Stimulated activated CD4-positive, alpha-beta T cell treated with anti-CD3 and anti-CD28 coated beads, TNF-alpha, amount 100 ng/mL, for 4 hours (primary cell): ENCODE measurements around the gene ATP2A3.

ENCODE experiments used
- DNase-seq, 3 experiments: peaks; one replicate each; pipeline ENCODE4 v3.0.0-alpha.2; 2020; ENCODE audit warnings: low read depth in 3 of 3

The ATP2A3 gene

GRCh38 chr17:3973495-3974137 lies 9.4 kb upstream of the ATP2A3 start:
- no peak for DNase-seq

- no peak for DNase-seq
Observed at GRCh38 chr17:3972931-3973330, 8.7 kb upstream of the ATP2A3 start.

DNA sequence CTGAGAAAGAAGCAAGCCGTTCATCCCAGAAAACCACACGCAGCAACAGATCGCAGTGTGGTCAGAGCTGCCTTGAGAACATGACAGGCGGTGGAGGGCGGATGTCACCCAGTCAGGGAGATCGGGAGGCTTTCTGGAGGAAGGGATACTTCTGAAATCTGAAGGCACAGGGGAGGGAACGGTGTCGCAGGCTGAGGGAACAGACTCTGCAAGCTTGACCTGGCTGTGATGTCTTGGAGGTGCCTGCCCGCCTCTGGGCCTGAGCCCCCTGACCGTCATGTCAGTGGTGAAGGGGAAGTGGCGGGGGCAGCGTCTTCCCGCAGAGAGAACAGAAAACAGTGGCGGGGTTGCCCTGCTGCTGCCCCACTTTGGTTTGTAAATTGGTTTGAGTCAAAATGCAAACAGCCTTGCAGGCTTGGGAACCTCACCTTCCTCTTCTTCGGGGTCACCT lies 8.1 kb upstream of the ATP2A3 start:
- DNase-seq: no peak

DNA sequence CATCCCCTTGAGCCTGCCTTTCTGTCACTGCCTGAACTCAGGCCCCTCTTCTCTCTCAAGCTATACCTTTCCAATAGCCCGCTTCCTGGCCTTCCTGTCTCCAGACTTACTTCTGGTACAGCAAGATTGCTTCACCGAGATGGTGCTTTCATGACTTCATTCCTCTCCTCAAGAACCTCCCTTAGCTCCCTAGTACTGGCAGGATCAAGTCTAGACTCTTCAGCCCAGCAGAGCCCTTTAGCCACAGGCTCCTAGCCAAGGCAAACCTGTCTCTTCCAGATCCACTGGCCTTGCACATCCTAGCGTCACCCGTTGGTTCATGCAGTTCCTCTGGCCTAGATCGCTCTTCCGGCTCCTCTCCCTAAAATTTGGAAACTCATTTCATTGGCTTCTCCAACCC lies 6.4 kb upstream of the ATP2A3 start:
- DNase-seq: no peak

- no peak for DNase-seq
Observed at GRCh38 chr17:3969963-3970362, 5.7 kb upstream of the ATP2A3 start.

GRCh38 chr17:3968886-3969524 lies 4.8 kb upstream of the ATP2A3 start:
- DNase-seq: no peak

- no peak for DNase-seq
Observed at GRCh38 chr17:3968015-3968414, 3.8 kb upstream of the ATP2A3 start.

- no peak for DNase-seq
Observed at GRCh38 chr17:3966720-3967363, 2.6 kb upstream of the ATP2A3 start.

GRCh38 chr17:3965118-3965800 lies 1.0 kb upstream of the ATP2A3 start:
- peak; percentile 30 to 39 (median 37) for DNase-seq

GRCh38 chr17:3963237-3964201 lies 718 bp downstream of the ATP2A3 start:
- DNase-seq: peak; percentile 26 to 41 (median 29)

DNA sequence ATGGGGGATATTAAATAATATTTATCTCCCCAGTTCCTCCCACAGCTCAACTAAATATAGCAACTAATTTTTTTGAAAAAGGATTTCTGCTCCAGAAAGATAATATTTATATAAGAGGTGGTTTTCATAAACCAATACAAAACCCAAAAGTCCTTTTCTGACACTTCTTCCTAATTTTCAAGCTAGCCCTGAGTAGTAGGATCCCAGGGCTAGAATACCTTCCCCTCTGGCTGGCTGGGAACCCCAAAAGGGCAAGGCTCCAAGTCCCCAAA lies 1.3 kb downstream of the ATP2A3 start:
- no peak for DNase-seq

GRCh38 chr17:3962217-3962964 lies 1.8 kb downstream of the ATP2A3 start:
- DNase-seq: no peak

- no peak for DNase-seq
Observed at GRCh38 chr17:3961564-3962047, 2.6 kb downstream of the ATP2A3 start.

GRCh38 chr17:3960764-3961163 lies 3.5 kb downstream of the ATP2A3 start:
- no peak for DNase-seq

DNA sequence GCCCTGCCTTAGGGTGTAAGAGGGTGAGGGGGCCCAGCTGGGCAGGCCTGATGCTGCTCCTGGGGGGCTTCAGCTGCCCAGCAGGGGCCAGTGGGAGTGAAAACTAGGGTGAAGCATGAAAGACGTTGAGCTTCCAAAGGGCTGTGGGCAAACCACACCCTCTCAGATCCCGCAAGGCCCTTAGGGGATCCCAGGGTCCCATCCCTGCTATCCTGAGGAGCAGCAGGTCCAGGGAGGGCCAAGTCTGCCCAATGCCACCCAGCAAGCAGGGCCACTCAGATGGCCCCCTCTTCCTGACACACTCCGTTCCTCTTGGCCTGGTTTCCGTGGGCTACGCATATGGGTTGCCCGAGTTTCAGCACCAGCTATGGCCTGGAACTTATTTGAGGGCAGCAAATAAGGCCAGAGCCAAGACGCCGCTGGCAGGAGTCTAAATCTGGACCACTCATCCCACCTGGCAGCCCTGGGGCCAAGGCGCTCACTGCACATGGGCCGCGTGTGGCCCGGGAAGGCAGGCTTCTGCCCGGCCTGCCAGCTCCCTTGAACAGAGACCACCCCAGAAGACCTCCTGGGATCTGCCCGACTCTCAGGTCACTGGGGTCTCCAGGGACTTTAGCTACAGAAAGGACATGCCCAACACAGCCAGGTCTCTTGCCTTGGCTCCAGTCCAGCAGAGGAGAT lies 4.2 kb downstream of the ATP2A3 start:
- no peak for DNase-seq

DNA sequence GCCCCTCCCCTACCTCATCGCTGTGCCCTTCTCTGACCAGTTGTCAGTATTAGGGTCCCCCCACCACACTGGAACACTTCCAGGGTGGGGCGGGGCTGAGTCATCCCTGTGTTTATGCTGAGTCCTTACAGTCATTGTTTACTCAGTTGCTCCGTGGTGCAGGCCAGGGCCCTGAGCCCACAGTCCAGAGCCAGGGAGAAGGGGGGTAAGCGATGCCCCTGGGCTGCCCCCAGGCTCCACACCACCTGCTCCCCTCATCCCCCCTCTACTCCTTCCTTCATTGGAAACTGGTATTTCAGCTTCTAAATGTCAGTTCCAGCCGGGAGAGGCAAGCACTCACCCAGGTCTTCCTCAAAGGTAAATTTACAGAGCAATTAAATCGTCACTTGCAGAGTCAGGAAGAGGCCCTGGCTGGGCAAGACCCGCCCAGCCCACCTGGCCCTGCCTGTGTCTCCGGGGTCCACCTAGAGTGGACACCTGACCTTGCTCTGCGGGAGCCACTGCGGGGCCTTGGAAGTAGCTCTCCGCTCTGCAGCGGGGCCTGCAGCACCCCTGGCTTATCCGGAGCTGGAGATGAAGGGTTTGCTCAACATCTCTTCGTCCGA lies 4.8 kb downstream of the ATP2A3 start:
- no peak for DNase-seq

- no peak for DNase-seq
Observed at GRCh38 chr17:3957735-3958599, 6.3 kb downstream of the ATP2A3 start.

DNA sequence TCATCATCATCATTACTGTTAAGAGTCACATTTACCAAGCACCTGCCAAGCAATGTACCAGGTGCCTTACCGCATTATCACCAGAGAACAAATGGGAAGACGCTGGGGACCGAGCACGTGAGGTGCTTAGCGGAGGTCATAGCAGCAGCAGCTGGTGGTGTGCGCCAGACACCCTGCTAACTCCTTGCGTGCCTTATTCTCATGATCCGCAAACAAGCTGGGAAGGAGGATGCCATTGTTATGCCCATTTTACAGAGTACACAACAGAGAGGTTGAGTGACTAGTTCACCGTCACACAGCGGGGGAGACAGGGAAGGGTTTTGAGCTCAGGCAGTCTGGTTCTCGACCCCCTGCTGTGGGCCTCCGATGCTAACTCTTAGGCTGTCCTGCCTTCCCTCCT lies 7.3 kb downstream of the ATP2A3 start:
- no peak for DNase-seq
